Hematopoietic multipotent progenitor cell treated with erythropoietin and hydrocortisone succinate and interleukin-3 and kit ligand, for 17 days (in vitro differentiated cells): ENCODE data around the gene NCAM2.

Experiments
- DNase-seq: peaks from one replicate; pipeline ENCODE4 v3.0.0-alpha.2; 2015; ENCODE audit warnings: low spot score

The NCAM2 gene

GRCh38 chr21:20997636-20998455, at the start of gene NCAM2:
Gene NCAM2 (plus strand): TSS chr21:20998409.
- DNase-seq: no peak

- no peak for DNase-seq
Measured at GRCh38 chr21:20949884-20950283, 48.3 kb upstream of the NCAM2 start.

GRCh38 chr21:20965816-20966215, 32.4 kb upstream of the NCAM2 start:
- no peak for DNase-seq

GRCh38 chr21:20968391-20968790, 29.8 kb upstream of the NCAM2 start:
- DNase-seq: no peak

- no peak for DNase-seq
Measured at GRCh38 chr21:20970691-20971090, 27.5 kb upstream of the NCAM2 start.

- DNase-seq: no peak
Measured at GRCh38 chr21:20971296-20971921, 26.8 kb upstream of the NCAM2 start.

- DNase-seq: no peak
Measured at GRCh38 chr21:20994790-20995189, 3.4 kb upstream of the NCAM2 start.

- no peak for DNase-seq
Measured at GRCh38 chr21:20996421-20997310, 1.5 kb upstream of the NCAM2 start.

GRCh38 chr21:20997311-20997635, 936 bp upstream of the NCAM2 start:
- no peak for DNase-seq

- DNase-seq: no peak
Measured at GRCh38 chr21:20998456-20998789, 214 bp downstream of the NCAM2 start.

GRCh38 chr21:20998886-20999285, 677 bp downstream of the NCAM2 start:
- no peak for DNase-seq

GRCh38 chr21:20999659-21000058, 1.4 kb downstream of the NCAM2 start:
- no peak for DNase-seq

- DNase-seq: no peak
Measured at GRCh38 chr21:21000591-21001175, 2.5 kb downstream of the NCAM2 start.

- DNase-seq: no peak
Measured at GRCh38 chr21:21001591-21002100, 3.4 kb downstream of the NCAM2 start.

- no peak for DNase-seq
Measured at GRCh38 chr21:21002153-21002552, 3.9 kb downstream of the NCAM2 start.

GRCh38 chr21:21003701-21004100, 5.5 kb downstream of the NCAM2 start:
- no peak for DNase-seq

- DNase-seq: no peak
Measured at GRCh38 chr21:21007606-21008005, 9.4 kb downstream of the NCAM2 start.

- DNase-seq: no peak
Measured at GRCh38 chr21:21010228-21010627, 12.0 kb downstream of the NCAM2 start.

- DNase-seq: no peak
Measured at GRCh38 chr21:21010698-21011097, 12.5 kb downstream of the NCAM2 start.

- no peak for DNase-seq
Measured at GRCh38 chr21:21018821-21019220, 20.6 kb downstream of the NCAM2 start.

- no peak for DNase-seq
Measured at GRCh38 chr21:21019681-21020080, 21.5 kb downstream of the NCAM2 start.

- no peak for DNase-seq
Measured at GRCh38 chr21:21025742-21026141, 27.5 kb downstream of the NCAM2 start.
